Measurements from ENCODE around the gene CALML5.

Gene CALML5, protein sequence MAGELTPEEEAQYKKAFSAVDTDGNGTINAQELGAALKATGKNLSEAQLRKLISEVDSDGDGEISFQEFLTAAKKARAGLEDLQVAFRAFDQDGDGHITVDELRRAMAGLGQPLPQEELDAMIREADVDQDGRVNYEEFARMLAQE

DNA sequence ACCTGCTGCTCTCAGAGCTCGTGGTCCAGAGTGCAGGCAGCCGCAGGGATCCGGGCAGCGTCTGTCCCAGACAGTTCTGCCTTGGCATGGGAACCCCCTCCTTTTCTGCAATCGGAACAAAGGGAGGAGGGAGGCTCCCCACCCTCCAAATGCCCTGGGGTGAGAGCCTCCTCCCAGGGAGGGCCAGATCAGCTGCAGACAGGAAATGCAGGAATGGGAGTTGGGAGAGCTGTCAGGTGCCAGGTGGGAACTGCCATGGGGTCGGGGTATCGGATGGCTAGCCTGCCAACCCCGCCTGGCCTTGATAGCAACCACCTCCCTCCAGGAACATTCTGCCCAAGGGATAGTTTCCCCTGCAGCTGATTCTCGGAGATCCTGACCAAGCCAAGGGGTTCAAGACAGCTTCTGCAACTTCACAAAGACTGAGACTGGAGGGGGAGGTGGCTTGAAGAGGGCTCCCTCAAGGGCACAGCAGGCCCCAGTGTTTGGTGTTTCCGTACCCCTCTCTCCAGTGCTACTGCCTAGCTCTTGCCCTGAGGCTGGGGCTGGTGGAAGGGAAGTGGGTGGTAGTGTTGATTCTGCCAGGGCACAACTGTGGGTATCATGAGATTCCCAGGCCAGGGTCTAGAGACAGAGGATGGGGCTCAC lies at the start of gene CALML5:
Gene CALML5 (minus strand): TSS at position 78 of the 648 bp plus-strand sequence. CDS start 132 bp downstream, outside the sequence.
- TF ChIP-seq, protein P1, sequence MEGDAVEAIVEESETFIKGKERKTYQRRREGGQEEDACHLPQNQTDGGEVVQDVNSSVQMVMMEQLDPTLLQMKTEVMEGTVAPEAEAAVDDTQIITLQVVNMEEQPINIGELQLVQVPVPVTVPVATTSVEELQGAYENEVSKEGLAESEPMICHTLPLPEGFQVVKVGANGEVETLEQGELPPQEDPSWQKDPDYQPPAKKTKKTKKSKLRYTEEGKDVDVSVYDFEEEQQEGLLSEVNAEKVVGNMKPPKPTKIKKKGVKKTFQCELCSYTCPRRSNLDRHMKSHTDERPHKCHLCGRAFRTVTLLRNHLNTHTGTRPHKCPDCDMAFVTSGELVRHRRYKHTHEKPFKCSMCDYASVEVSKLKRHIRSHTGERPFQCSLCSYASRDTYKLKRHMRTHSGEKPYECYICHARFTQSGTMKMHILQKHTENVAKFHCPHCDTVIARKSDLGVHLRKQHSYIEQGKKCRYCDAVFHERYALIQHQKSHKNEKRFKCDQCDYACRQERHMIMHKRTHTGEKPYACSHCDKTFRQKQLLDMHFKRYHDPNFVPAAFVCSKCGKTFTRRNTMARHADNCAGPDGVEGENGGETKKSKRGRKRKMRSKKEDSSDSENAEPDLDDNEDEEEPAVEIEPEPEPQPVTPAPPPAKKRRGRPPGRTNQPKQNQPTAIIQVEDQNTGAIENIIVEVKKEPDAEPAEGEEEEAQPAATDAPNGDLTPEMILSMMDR (IDR thresholded peaks at IDR 0.05; ENCODE audit: low read depth, low read length) = no peak
- no peak within 1 kb of the TSS for H3K4me3 ChIP-seq (replicated peaks in 1 of 2; ENCODE audit: low read depth in 2 of 2, low read length in 2 of 2)
- DNase-seq (ENCODE audit: low read depth in 2 of 2) = no peak

DNA sequence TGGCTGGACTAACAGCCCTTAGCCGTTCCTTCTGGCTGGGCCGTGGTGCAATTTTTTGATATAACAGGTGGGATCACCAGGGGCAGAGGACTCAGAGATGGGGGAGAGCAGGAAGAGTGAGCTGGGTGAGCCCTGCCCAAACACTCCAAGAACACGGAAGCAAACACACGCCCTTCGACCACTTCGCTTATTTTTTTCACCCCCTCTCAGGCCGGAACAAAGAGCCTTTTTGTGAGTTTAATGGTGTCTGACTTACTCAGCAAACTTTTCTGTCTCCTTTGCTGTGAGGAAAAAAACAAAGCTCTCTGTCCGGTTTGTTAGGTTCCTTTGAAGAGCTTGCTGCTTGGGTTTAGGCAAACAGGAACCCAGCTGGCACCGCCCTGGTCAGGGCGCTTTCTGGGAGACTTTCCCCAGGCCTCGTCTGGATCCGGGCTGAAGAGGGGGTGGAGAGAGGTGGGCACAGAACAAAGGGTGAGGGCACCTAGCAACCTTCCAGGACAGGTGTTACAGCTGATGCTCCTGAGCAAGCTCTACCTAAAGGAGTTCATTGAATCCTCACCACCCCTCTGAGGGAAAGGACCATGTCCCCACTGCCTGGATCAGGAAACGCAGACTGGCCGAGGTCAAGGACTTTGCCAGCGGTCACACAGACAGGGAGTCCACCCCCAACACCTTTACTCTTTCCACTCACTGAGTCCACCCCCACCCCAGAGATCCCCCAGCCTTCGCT lies 48.7 kb upstream of the CALML5 start:
- no peak overlapping the region for H3K4me3 ChIP-seq (replicated peaks in 1 of 2; ENCODE audit: low read depth in 2 of 2, low read length in 2 of 2)
- TF ChIP-seq, protein P1 (IDR thresholded peaks at IDR 0.05; ENCODE audit: low read depth, low read length) = no peak
- peak; percentile 16 to 29 for DNase-seq (ENCODE audit: low read depth in 2 of 2)

DNA sequence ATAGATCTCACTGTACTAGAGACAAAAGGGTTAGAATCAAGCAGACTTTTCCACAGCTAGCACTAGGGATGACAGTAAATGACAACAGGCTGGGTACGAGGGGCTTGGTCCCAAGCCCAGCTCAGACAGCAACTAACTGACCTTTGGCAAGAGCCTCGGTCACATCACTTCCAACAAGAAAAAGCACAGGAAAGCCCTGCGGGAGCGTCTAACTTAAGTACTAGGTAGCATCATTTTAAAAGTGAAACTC lies 48.2 kb upstream of the CALML5 start:
- TF ChIP-seq, protein P1 (IDR thresholded peaks at IDR 0.05; ENCODE audit: low read depth, low read length) = no peak
- no peak overlapping the region for H3K4me3 ChIP-seq (replicated peaks in 1 of 2; ENCODE audit: low read depth in 2 of 2, low read length in 2 of 2)

DNA sequence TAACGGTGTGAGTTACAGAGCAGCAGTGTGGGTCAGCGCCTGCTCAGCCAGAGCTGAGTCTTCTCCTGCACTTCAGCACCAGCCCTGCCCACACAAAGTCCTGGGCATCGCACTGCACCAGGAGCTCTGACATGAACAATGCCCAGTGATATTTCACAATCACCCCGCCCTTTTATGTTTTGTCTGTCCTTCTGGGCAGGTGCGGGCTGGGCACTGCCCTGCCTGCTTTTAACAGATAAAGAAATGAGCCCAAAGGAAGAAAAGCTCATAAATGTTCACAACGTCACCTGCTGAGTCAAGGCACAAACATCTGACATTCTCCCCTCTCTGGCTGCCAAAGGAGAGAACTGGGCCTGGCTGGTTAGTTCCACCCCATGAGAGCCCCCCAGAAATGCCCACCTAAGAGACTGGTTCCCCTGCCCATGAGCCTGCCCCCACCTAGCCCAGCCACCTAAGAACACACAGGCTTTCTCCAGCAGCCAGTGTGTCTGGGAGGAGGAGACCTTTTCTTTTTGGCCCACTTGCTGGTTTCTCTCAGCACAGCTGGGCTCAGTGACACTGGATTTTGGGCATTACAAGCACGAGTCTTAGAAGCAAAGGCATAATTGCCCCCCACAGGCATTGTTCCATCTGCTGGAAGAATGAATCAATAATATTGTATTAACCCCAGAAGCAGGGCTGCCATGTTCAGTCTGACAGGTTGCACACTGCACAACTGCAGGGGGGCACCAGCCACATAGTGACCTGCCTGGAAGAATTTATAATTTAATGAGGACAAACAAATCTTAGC lies 47.7 kb upstream of the CALML5 start:
- H3K4me3 ChIP-seq (replicated peaks in 1 of 2; ENCODE audit: low read depth in 2 of 2, low read length in 2 of 2) = no peak overlapping the region
- DNase-seq (ENCODE audit: low read depth in 2 of 2) = peak; percentile 16 to 65

More for the DNA sequence above, 48.2 kb upstream of the CALML5 start:
- peak in 1 of 2 donors; percentile 35 for DNase-seq (ENCODE audit: low read depth in 2 of 2)

DNA sequence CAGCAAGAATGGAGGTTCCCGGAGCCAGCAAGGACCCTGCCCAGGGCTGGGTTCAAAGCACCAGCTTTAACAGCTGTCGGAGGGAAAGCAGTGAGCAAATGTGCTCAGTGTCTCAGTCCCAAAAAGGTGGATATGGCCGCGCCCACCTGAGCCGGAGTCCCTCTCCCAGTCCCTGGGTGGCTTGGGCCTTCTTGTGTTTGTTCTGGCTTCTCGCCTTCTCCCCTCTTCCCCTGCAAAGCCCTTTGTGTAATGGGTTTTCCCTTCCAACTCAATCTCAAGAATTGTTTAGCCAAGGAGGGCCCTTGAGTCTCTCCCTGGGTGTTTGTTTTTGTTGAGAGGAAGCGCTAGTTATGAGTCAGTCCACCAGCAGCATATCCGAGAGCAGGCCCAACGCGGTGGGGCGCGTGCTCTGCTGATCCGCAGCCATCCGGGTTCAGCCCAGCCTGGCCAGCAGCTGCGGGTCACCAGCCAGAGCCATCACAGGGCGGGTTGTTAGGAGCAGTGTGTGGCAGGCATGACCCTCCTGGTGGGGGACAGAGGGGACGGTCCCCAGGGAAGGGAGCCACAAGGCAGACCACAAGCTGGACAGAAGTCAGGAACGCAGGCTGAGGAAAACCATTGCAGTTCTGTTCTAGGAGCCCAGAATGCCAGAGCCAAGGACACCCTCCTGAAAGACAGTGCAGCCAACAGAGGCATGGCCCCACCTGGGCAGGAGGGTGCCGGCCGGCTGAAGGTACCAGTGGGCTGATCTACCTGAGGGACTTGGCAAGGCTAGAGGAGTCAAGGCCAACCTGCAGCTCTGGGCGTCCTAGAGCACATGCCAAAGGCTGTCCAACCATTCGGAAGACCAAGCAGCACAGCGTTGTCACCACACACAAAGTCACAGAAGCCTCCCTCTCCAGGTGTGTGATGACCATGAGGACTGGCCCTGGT lies 46.7 kb upstream of the CALML5 start:
- TF ChIP-seq, protein P1 (IDR thresholded peaks at IDR 0.05; ENCODE audit: low read depth, low read length) = no peak
- DNase-seq (ENCODE audit: low read depth in 2 of 2) = peak; percentile 87 to 93
- H3K4me3 ChIP-seq (replicated peaks in 1 of 2; ENCODE audit: low read depth in 2 of 2, low read length in 2 of 2) = no peak overlapping the region

More for the DNA sequence above, 47.7 kb upstream of the CALML5 start:
- TF ChIP-seq, protein P1 (IDR thresholded peaks at IDR 0.05; ENCODE audit: low read depth, low read length) = no peak

DNA sequence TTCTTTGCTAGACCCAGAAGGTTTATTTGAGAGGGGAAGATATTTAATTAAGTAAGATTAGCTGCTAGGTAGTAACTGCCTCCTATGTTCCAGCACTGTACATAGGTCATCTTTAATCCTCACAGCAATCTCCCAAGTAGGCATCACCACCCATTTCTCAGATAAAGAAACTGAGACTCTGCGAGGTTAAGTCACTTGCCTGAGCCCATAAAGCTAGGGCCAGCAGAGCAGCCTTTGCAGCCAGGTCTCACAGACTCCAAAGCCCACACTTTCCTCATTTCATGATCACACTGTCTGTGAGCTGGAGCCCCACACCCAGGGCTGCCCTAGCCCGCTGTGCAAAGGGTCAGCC lies 46.0 kb upstream of the CALML5 start:
- TF ChIP-seq, protein P1 (IDR thresholded peaks at IDR 0.05; ENCODE audit: low read depth, low read length) = no peak
- DNase-seq (ENCODE audit: low read depth in 2 of 2) = no peak
- H3K4me3 ChIP-seq (replicated peaks in 1 of 2; ENCODE audit: low read depth in 2 of 2, low read length in 2 of 2) = no peak overlapping the region
